Mesenchymal stem cell (in vitro differentiated cells and primary cell): ENCODE measurements around the gene PRRX1.
A peak's percentile ranks its signal among the peaks of the same experiment; 100 is the strongest.

ENCODE experiments used
- DNase-seq: peaks from one replicate; pipeline ENCODE4 v3.0.0-alpha.2; 2013
- H2AFZ ChIP-seq: one replicate; pipeline ENCODE4 v1.6.1; 2013; ENCODE audit warnings: low read depth, mild to moderate bottlenecking, control low read depth, inconsistent platforms, low read length, moderate library complexity
- H2AK5ac ChIP-seq: 2 replicates; pipeline ENCODE4 v1.6.1; 2013; ENCODE audit warnings: low read length, moderate library complexity, mild to moderate bottlenecking, inconsistent platforms; ENCODE audit not compliant: severe bottlenecking
- H2BK120ac ChIP-seq: one replicate; pipeline ENCODE4 v1.6.1; 2013; ENCODE audit warnings: low read depth, mild to moderate bottlenecking, inconsistent platforms, low read length, moderate library complexity
- H2BK12ac ChIP-seq, 2 experiments: one replicate each; pipeline ENCODE4 v1.6.1; 2013; ENCODE audit warnings: inconsistent platforms in 2 of 2, low read length in 2 of 2, mild to moderate bottlenecking in 2 of 2, moderate library complexity in 2 of 2, control low read depth in 1 of 2
- H2BK15ac ChIP-seq: one replicate; pipeline ENCODE4 v1.6.1; 2013; ENCODE audit warnings: mild to moderate bottlenecking, low read depth, inconsistent platforms; ENCODE audit not compliant: poor library complexity, severe bottlenecking
- H2BK5ac ChIP-seq: 2 replicates; pipeline ENCODE4 v1.6.1; 2013; ENCODE audit warnings: low read depth, mild to moderate bottlenecking, low read length, control low read depth, inconsistent platforms; ENCODE audit not compliant: poor library complexity, severe bottlenecking
- H3K14ac ChIP-seq, 2 experiments: one replicate each; pipeline ENCODE4 v1.6.1; 2013; ENCODE audit warnings: inconsistent platforms in 2 of 2, low read length in 2 of 2, control low read depth in 1 of 2, mild to moderate bottlenecking in 1 of 2, moderate library complexity in 1 of 2
- H3K18ac ChIP-seq, 2 experiments: one replicate each; pipeline ENCODE4 v1.6.1; 2013; ENCODE audit warnings: inconsistent platforms in 2 of 2, low read length in 2 of 2, control low read depth in 1 of 2, low read depth in 1 of 2, mild to moderate bottlenecking in 1 of 2
- H3K23ac ChIP-seq, 2 experiments: one replicate each; pipeline ENCODE4 v1.6.1; 2013; ENCODE audit warnings: inconsistent platforms in 2 of 2, low read length in 2 of 2, mild to moderate bottlenecking in 2 of 2, moderate library complexity in 2 of 2, control low read depth in 1 of 2
- H3K27ac ChIP-seq: 2 replicates; pipeline ENCODE4 v1.5.1; 2013; ENCODE audit warnings: mild to moderate bottlenecking, moderate library complexity, low read length, control low read depth, inconsistent platforms; ENCODE audit not compliant: poor library complexity, severe bottlenecking
- H3K27me3 ChIP-seq, 2 experiments: 2 replicates each; pipeline versions ENCODE4 v1.6.1 to v1.7.0; 2013; ENCODE audit warnings: low read length in 2 of 2, mild to moderate bottlenecking in 2 of 2, moderate library complexity in 2 of 2, control low read depth in 1 of 2, inconsistent platforms in 1 of 2; ENCODE audit not compliant: control insufficient read depth in 1 of 2, insufficient read depth in 1 of 2
- H3K36me3 ChIP-seq, 2 experiments: 2 replicates each; pipeline versions ENCODE4 v1.6.1 to v1.7.0; 2013; ENCODE audit warnings: low read length in 2 of 2, control low read depth in 1 of 2, inconsistent platforms in 1 of 2, low read depth in 1 of 2, mild to moderate bottlenecking in 1 of 2; ENCODE audit not compliant: insufficient read depth in 2 of 2, control insufficient read depth in 1 of 2
- H3K4ac ChIP-seq, 2 experiments: one replicate each; pipeline ENCODE4 v1.6.1; 2013; ENCODE audit warnings: inconsistent platforms in 2 of 2, low read length in 2 of 2, mild to moderate bottlenecking in 2 of 2, moderate library complexity in 2 of 2, control low read depth in 1 of 2, low read depth in 1 of 2
- H3K4me1 ChIP-seq: 2 replicates; pipeline ENCODE4 v1.6.1; 2013; ENCODE audit warnings: low read depth, low read length, control low read depth; ENCODE audit not compliant: control insufficient read depth, insufficient read depth
- H3K4me2 ChIP-seq: 2 replicates; pipeline ENCODE4 v1.6.1; 2013; ENCODE audit warnings: low read length, mild to moderate bottlenecking, inconsistent platforms; ENCODE audit not compliant: poor library complexity, severe bottlenecking
- H3K4me3 ChIP-seq, 2 experiments: 2 replicates each; pipeline versions ENCODE4 v1.5.1 to v1.7.0; 2013; ENCODE audit warnings: low read length in 2 of 2, mild to moderate bottlenecking in 2 of 2, control low read depth in 1 of 2, low read depth in 1 of 2; ENCODE audit not compliant: insufficient read depth in 1 of 2
- H3K79me1 ChIP-seq: replicated peaks from 2 replicates; pipeline ENCODE4 v1.6.1; 2013; ENCODE audit warnings: mild to moderate bottlenecking, control low read depth, low read length, inconsistent platforms; ENCODE audit not compliant: poor library complexity, severe bottlenecking
- H3K9ac ChIP-seq: 2 replicates; pipeline ENCODE4 v1.7.0; 2013; ENCODE audit warnings: mild to moderate bottlenecking, low read length, moderate library complexity
- H3K9me3 ChIP-seq: 2 replicates; pipeline ENCODE4 v1.7.0; 2013; ENCODE audit warnings: mild to moderate bottlenecking, low read length; ENCODE audit not compliant: control insufficient read depth
- H4K8ac ChIP-seq: one replicate; pipeline ENCODE4 v1.6.1; 2013; ENCODE audit warnings: inconsistent platforms, mild to moderate bottlenecking, low read length, moderate library complexity
- H4K91ac ChIP-seq: one replicate; pipeline ENCODE4 v1.6.1; 2013; ENCODE audit warnings: mild to moderate bottlenecking, low read length, inconsistent platforms
- WGBS: methylation state at CpG from one replicate; pipeline ENCODE4 v1.1.7; 2013; ENCODE audit warnings: mixed read lengths; 5-methylcytosine and 5-hydroxymethylcytosine counted together

The PRRX1 gene

GRCh38 chr1:170680428-170680827 lies 16.5 kb downstream of the PRRX1 start:
- DNase-seq = no peak

GRCh38 chr1:170682169-170682568 lies 18.2 kb downstream of the PRRX1 start:
- Histone ChIP-seq H3K9me3 (no peaks in the 10 kb centered on the region), H2BK120ac (no peak overlapping the region), H3K4ac (no peak overlapping the region), H3K23ac (no peak overlapping the region), H3K36me3 (peaks cover 0 to 94% of the 10 kb centered on the region in 2 experiments), H3K27ac (no peak overlapping the region), H3K27me3 (no peaks in the 10 kb centered on the region), H4K91ac (no peak overlapping the region), H3K18ac (no peak overlapping the region), H2BK5ac (no peak overlapping the region), H3K9ac (peak overlapping the region; percentile 49), H4K8ac (no peak overlapping the region), H3K14ac (no peak overlapping the region), H3K4me1 (peaks cover 2% of the 10 kb centered on the region), H2BK12ac (no peak overlapping the region), H2AK5ac (no peak overlapping the region), H2BK15ac (no peak overlapping the region), H3K4me2 (no peak overlapping the region), H3K79me1 (no peaks in the 10 kb centered on the region), H2AFZ (no peak overlapping the region), H3K4me3 (no peak overlapping the region)
- WGBS = no CpG with 5 or more reads among the region's 1 CpG
- no peak for DNase-seq

More at GRCh38 chr1:170680428-170680827, 16.5 kb downstream of the PRRX1 start:
- Histone ChIP-seq H2BK120ac (no peak overlapping the region), H3K27me3 (no peaks in the 10 kb centered on the region), H3K23ac (no peak overlapping the region), H4K8ac (no peak overlapping the region), H4K91ac (no peak overlapping the region), H2BK15ac (no peak overlapping the region), H3K9ac (peak overlapping the region; percentile 49), H3K4me3 (no peak overlapping the region), H3K4me2 (no peak overlapping the region), H2AK5ac (no peak overlapping the region), H3K4me1 (peaks cover 2% of the 10 kb centered on the region), H2BK5ac (no peak overlapping the region), H2BK12ac (no peak overlapping the region), H3K14ac (no peak overlapping the region), H3K79me1 (no peaks in the 10 kb centered on the region), H3K18ac (no peak overlapping the region), H3K9me3 (no peaks in the 10 kb centered on the region), H3K36me3 (peaks cover 0 to 90% of the 10 kb centered on the region in 2 experiments), H2AFZ (no peak overlapping the region), H3K27ac (no peak overlapping the region), H3K4ac (no peak overlapping the region)
- WGBS = 76% methylated on average over 2 of the region's 3 CpGs

- Histone ChIP-seq H2BK15ac (no peak overlapping the region), H3K27me3 (no peaks in the 10 kb centered on the region), H3K27ac (no peak overlapping the region), H2BK5ac (no peak overlapping the region), H3K9ac (peak overlapping the region; percentile 3), H2BK120ac (no peak overlapping the region), H3K36me3 (peaks cover 0 to 94% of the 10 kb centered on the region in 2 experiments), H3K9me3 (no peaks in the 10 kb centered on the region), H4K8ac (no peak overlapping the region), H2BK12ac (no peak overlapping the region), H2AFZ (no peak overlapping the region), H3K23ac (no peak overlapping the region), H2AK5ac (no peak overlapping the region), H3K79me1 (no peaks in the 10 kb centered on the region), H3K4me1 (peaks cover 2% of the 10 kb centered on the region), H3K14ac (no peak overlapping the region), H3K4me3 (peak overlapping the region in 1 of 2 experiments; percentile 3), H4K91ac (no peak overlapping the region), H3K4me2 (no peak overlapping the region), H3K18ac (no peak overlapping the region), H3K4ac (no peak overlapping the region)
- no peak for DNase-seq
- WGBS = 84% methylated on average over 1 of the region's 1 CpG
Observed at GRCh38 chr1:170682809-170683208, 18.9 kb downstream of the PRRX1 start.

GRCh38 chr1:170685166-170685565 lies 21.2 kb downstream of the PRRX1 start:
- H2BK5ac ChIP-seq = no peak overlapping the region
- H3K4me3 ChIP-seq = peak overlapping the region in 1 of 2 experiments; percentile 40
- H3K4ac ChIP-seq = no peak overlapping the region
- H3K4me2 ChIP-seq = no peak overlapping the region
- H3K23ac ChIP-seq = no peak overlapping the region
- no peak overlapping the region for H3K14ac ChIP-seq
- H3K27me3 ChIP-seq = no peaks in the 10 kb centered on the region
- H3K18ac ChIP-seq = no peak overlapping the region
- H2AK5ac ChIP-seq = no peak overlapping the region
- no peak for DNase-seq
- H3K79me1 ChIP-seq = no peaks in the 10 kb centered on the region
- no peak overlapping the region for H2BK15ac ChIP-seq
- peaks cover 2% of the 10 kb centered on the region for H3K4me1 ChIP-seq
- H3K36me3 ChIP-seq = peaks cover 0 to 98% of the 10 kb centered on the region in 2 experiments
- H2BK120ac ChIP-seq = no peak overlapping the region
- H2BK12ac ChIP-seq = no peak overlapping the region
- H4K8ac ChIP-seq = peak overlapping the region; percentile 15
- 68% methylated on average over 4 of the region's 4 CpGs for WGBS
- no peak overlapping the region for H4K91ac ChIP-seq
- H2AFZ ChIP-seq = no peak overlapping the region
- H3K9me3 ChIP-seq = no peaks in the 10 kb centered on the region
- H3K27ac ChIP-seq = no peak overlapping the region
- H3K9ac ChIP-seq = peak overlapping the region; percentile 76
